ENCODE measurements around the gene CELF4.

Gene CELF4

DNA sequence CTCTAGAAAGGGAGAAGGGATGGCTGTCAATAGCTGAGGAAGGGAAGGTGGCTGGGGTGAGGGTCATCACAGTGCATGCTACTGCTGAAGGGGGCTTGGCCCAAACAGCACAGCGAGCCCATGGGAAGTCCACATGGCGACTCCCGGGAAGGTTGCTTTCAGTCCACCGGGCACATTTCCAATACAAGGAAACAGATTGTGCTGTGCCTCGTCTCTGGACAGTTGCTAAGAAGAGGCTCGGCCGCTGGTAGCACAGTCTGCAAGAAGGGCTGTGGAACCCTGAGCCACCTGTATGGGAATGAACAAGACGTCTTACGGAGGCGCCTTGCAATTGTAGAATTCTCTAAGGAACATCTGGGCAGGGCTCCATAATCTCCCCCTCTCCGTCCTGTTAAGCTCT lies 123.1 kb downstream of the CELF4 start:
- DNase-seq (ENCODE audit: low spot score) = no peak

DNA sequence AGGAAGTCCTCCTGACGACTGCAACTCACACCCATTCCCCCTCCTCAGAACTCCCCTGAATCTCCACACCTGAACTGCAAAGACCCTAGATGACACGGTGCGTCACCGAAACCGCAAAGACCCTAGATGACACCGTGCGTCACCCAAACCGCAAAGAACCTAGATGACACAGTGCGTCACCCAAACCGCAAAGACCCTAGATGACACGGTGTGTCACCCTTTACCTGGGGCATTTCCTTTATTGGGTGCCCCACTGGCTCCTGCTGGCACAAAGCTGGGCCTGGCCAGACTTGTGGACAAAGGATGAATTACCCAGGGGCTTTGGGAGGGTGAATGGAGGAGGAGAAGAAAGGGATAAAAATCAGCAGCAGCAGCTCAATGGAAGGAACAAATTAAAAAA lies 123.8 kb downstream of the CELF4 start:
- no peak for DNase-seq (ENCODE audit: low spot score)

GRCh38 chr18:37440206-37440605 lies 125.4 kb downstream of the CELF4 start:
- no peak for DNase-seq (ENCODE audit: low spot score)

DNA sequence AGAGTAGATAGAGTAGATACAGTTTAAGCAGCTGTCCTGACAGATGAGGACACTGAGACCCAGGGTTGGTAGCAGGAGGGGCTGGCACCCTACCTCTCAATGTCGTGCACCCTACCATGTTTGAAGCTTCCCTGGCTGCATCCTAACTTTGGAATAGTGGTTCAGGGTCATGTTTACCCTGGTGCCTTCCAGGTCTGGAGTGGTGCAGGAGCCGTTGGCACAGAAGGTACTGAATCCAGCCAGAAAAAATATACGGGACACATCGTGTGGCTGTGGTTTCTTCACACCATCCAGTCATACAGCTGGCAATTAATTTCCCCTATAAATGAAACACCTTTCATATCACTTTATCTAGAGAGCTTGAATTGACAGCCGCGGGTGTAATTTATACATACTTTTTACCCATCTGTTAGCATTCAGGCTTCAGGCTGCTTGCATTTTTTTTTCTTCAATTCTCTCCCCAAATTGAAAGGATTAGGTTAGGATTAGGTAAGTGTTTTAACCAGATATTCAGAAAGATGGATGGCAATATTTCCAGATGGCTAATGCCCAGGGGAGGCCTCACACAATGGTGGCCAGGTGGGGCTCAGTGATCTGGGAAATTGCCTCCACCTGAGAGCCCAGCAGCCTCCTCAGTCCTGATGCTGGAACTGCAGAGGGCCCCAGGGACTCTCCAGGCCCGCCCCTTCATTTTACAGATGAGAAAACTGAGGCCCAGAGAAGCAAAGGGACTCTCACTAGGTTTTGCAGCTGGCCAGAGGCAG lies 127.0 kb downstream of the CELF4 start:
- no peak for DNase-seq (ENCODE audit: low spot score)

DNA sequence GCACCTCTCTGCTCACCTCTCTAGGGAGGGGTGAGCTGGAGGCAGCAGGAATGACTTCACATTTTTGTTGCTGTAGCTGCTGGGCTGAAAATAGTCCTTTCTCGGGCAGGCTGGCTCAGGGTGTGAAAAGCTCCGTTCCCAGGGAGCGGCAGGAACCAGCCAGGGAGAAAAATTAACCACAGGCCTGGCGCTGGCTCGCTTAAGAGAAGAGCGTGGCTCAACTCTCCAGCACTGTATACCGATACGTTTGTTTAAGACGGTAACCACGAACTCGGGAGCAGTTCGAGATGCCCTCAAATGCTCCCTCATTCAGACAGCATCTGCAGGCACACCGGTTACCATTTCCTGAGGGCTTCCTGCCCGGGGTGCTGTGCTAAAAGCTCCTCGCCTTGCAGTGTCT lies 129.6 kb downstream of the CELF4 start:
- DNase-seq (ENCODE audit: low spot score) = no peak

DNA sequence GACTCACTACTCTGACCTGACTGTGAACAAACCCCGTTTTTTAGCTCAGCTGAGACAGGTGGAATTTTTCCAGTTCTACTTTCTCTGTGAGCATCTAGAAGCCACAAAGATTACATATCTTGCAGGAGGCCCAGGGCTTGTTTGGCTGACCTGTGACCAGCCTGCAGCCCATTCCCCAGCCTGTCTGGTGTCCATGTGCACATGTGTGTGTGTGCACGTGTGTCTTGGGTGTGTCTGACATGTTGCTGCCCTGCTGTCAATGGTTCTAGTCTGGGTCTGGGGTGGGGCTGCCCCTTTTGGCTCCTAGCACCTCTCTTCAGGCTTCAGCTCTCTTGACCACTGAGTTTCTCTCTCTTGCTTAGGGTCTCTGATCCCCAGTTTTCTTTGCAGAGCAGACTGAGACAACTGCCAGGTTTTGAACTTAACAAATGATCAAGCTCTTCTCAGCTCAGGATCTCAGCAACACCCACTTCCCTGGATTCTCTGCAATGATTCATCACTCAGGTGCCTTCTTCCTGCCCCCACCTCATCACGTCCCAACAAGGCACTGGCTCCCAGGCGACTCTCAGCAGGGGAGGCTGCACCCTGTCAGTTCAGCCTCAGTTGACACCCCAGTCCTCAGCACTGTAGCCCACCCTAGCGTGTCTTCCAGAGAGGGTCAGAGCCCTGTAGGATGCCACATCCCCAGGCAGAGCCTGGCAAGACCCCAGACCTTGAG lies 130.3 kb downstream of the CELF4 start:
- no peak for DNase-seq (ENCODE audit: low spot score)

- DNase-seq (ENCODE audit: low spot score) = no peak
Measured at GRCh38 chr18:37434161-37434860, 131.3 kb downstream of the CELF4 start.

- peak; percentile 7 for DNase-seq (ENCODE audit: low spot score)
Measured at GRCh38 chr18:37432436-37433195, 133.0 kb downstream of the CELF4 start.

DNA sequence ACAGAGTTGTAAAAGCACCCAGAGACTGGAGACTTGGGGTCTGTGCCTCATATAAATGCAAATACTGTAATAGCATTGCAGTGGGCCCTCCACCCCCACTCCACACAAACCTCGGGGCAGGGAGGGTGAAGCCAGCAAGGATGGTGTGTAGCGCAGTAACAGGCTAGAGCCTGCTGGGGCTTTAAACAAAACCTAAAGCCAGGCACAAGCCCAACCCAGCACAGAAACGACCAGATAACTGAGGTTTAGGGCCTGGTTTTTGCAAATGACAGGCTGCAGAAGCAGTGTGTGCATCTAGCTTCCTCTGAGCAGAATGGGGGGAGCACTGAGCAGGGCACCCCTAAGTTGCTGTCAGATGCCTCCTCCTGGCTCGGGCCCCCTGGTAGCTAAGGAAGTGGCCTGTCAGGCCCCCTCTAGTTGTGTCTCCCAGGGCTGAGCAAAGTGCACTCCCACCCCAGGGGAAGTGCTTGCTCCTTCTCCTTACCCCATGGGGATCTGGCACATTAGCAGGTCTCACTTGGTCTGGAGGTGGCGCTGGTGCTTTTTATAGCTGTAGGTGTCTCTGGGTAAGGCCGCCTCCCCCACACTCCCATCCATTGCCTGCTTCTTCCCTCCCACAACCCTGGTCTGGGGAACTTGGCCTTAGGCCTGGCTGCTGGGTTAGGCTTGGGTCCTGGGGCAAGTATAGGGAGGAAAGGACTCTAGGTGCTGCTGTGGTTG lies 135.1 kb downstream of the CELF4 start:
- no peak for DNase-seq (ENCODE audit: low spot score)

DNA sequence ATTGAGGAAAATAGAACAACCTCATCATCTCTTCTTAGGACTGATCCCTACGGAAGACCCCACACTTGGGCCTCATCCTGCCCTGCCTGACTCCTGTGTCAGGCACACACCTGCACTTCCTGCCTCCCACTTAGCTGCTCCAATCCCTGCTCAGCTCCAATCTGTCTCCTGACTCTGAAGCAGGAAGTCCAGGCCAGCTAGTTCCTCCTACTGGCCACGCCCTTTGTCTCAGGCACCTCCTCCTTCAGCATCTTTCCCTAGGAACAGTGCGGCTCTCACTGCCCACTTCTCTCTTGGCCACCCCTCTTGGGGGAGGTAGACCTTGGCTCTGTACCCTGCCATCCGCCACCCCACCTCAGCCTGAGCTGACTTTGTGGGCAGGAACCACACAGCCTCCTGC lies 135.8 kb downstream of the CELF4 start:
- no peak for DNase-seq (ENCODE audit: low spot score)

DNA sequence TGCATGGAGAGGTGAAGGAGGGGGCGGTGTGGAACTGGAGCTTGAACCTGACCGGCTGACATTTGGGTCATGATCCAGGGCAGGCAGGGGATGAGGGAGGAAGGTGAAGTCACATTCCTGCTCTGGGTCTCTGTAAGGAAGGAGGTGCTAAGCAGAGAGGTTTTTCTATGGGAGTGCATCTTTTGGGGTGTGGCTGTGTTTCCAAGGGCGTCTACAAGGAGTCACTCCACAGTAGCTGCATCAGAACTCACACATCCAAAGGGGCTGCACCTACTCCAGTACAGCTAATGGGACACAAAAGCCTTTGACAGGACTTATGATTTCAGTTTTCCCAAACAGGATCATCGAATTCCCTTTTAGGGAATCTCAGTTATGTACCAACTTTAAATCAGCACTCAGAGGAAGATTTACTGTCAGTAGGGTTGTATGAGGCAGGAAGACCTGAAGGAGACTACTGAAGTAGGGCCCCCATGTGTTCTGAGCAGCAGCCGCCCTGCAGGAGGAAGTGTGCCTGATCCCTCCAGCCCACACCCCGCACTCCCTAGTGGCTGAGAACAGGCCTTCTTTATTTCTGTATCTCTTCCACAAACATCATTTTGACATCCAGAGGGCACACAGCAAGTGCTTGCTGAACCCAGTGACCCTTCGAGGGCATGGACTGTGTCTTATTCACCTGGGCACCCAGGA lies 137.2 kb downstream of the CELF4 start:
- no peak for DNase-seq (ENCODE audit: low spot score)

DNA sequence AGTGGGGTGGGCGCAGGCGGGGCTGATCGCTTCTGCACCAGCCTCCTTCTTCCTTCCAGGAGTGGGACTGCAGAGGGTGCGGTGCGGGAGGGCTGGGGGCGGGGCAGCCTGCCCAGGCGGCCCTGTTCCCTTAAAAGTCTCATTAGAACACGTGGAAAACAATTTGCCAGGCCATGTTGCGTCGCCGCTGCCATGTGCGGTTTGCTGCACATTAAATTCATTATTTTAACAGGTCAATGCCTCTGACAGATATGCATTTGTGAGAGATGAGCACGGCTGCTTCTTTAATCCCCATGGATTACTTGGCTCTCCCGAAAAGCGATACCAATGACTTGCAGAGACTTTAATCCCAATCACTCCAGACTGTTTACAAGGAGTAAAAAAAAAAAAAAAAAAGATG lies 139.0 kb downstream of the CELF4 start:
- no peak for DNase-seq (ENCODE audit: low spot score)

DNA sequence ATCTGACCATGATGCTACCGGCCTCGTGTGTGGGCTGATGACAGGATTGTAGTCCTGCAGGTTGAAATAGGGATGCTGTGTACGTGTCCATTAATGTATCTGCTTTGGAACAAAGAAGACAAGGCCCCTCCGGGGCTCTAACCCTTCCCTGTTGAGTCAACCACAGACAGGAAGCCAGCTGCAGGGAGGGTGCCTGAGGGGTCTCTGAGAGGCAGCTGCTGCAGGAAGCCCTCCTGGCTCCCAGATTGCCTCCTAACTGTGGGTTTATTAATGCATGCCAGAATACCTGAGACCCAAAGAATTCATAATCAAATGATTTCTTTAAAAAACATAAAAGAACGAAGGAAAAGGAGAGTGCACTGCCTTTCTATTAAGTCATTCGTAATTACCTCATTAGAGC lies 140.4 kb downstream of the CELF4 start:
- DNase-seq (ENCODE audit: low spot score) = no peak

DNA sequence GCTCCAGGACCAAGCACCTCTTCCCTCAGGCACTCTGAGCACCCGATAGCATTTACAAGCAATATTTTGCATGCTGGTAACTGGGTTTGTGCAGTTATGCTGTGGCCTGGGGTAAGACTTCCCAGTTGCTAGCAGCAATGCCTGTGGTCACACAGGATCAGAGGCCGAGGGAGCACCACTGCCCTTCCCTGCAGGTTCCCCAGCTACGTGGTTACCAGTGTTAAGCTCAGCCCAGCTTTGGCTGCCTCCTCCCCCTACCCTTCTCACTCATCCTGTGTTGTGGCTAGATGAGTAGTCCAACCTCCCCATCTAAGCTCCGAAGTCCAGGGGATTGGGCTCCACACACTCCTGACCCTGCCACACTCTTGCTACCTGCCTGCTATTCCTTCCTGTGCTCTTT lies 141.1 kb downstream of the CELF4 start:
- DNase-seq (ENCODE audit: low spot score) = no peak

GRCh38 chr18:37422596-37422995 lies 143.0 kb downstream of the CELF4 start:
- no peak for DNase-seq (ENCODE audit: low spot score)

DNA sequence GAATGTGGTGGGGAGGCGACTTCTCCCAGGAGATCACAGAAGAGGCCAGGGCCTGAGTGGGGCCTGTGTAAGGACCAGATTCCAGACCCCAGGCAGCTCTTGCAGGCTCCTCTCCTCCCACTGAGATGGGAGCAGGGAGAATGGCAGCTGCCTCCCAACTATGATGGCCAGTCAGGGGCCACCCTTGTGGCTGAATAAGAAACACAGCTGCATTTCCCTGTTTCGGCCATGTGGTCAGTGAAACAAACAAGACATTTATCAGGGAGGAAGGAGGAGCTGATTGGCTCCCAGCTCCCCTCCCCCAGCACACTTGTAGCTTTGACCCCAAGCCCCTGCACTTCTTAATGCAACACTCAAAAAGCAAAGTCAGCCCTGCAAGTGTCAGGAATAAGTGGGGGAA lies 143.5 kb downstream of the CELF4 start:
- no peak for DNase-seq (ENCODE audit: low spot score)

GRCh38 chr18:37421341-37422077 lies 144.1 kb downstream of the CELF4 start:
- no peak for DNase-seq (ENCODE audit: low spot score)

DNA sequence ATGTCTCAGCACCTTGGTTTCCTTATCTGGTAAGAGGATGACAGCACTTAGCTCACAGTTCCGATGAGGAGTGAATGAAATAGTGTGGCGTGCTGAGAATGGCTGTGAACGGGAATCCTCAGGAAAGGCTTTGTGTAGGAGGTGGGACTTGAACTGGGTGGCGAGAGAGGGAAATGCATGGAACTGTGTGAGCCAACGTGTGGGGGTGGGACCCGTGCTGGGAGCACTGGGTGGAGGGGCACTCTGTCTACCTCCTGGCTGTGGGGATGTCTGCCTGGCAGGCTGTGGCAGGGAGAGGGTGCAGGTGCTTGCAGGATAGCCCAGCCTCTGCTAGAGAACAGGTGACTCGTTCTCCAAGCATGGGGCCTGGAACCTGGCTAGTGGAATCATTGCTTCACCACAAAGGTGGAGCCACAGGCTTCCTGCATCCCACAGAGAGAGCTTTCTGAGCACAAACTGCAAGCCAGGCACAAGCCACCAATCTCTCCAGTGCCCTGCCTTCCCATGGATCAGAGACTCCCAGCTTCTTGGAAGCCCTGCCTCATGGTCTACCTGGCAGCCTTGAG lies 145.2 kb downstream of the CELF4 start:
- no peak for DNase-seq (ENCODE audit: low spot score)

GRCh38 chr18:37419866-37420265 lies 145.7 kb downstream of the CELF4 start:
- DNase-seq (ENCODE audit: low spot score) = no peak

DNA sequence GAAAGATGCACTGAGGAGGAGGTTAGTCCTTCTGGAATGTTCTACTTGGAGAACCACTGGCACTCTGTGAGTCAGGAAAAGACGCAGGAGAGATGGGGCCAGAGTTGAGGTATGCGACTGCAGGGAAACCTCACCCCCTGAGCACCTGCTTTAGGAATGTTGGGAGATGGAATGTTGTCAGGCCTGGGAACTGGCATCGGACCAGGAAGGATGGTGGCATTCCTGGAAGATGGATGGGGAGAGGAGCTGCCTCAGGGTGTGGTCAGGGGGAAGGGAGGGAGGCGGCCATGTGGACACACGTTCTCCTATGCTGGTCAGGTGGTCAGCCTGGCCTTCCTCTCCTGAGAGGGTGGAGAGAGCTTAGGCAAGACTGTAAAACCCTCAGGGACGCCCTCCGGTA lies 146.3 kb downstream of the CELF4 start:
- no peak for DNase-seq (ENCODE audit: low spot score)

All from NAMALWA (cell line).